ENCODE data around the gene CRYGC.
"Not testable (repeated sequence)": the region's sequence is repeated elsewhere in the genome, so short reads cannot be mapped to it uniquely, and the experiment has no call there.

CRYGC gene

DNA sequence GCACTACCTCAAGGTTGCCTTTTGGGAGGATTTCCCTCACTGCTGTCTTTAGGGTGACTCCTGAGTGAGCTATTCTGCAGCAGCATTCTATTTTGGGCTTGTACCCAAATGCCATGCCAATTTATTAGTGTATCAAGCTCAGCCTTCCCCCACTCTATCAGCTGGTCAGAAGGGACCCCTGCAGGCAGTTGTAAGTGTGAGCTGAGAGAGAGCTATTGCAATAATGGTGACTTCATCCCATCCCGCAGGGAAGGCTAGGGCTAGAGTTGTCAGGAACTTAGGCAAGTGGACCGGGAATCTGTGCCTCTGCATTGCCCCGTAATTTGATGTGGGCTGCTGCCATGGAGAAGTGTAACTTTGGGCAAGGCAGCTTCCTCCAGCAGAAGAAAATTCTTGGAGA is 18.1 kb upstream of the CRYGC start:
- no peak for TF ChIP-seq POLR2A (IDR thresholded peaks at IDR 0.05; ENCODE audit: low read depth, low read length)
- no peak for DNase-seq (ENCODE audit: insufficient read length, low spot score)
- FAIRE-seq = no peak

DNA sequence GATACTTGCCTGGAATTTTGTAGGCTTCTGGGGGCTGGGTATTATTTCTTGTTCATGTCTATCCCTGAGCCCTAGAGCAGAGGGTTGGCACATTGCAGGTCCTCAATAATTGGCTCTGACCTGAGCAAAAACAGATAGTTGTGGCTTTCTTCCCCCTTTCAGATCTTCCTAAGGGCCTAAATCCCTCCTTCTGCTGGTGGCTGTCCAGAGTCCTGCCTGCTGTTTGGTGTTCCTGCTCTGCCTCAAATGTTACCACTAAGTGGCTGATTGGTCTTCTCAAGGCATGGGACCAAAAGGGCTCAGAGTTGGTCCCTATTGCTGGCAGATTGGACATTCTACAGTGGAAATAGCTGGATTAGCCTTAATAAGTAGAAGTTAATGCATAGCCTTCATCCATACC is 17.4 kb upstream of the CRYGC start:
- no peak for TF ChIP-seq POLR2A (IDR thresholded peaks at IDR 0.05; ENCODE audit: low read depth, low read length)
- DNase-seq (ENCODE audit: insufficient read length, low spot score) (no peak), FAIRE-seq (no peak)

DNA sequence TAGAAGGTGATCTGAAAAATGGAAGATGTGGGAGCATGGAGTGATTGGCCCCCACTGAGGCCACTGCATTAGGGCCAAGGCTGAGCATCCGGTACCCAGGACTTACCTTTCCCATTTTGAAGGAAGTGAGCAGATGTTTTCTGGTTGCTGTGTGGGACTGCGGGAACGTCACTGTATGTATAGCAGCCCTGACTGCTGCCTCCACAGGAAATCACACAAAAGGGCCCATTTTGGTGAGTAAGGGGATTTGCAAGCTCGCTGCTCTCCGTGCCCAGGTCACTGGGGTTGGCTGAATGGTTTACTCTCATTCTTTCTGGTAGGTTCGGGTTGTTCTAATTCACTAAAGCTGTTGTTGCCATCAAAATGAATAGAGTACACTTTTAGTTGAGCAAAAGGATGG is 16.4 kb upstream of the CRYGC start, which contains the start of gene CRYGB:
TSS of gene CRYGB (minus strand) at position 153 of the 400 bp plus-strand sequence. CDS start at position 115, 38 bp downstream.
- no peak for TF ChIP-seq POLR2A (IDR thresholded peaks at IDR 0.05; ENCODE audit: low read depth, low read length)
- FAIRE-seq (no peak), DNase-seq (ENCODE audit: insufficient read length, low spot score) (no peak)

DNA sequence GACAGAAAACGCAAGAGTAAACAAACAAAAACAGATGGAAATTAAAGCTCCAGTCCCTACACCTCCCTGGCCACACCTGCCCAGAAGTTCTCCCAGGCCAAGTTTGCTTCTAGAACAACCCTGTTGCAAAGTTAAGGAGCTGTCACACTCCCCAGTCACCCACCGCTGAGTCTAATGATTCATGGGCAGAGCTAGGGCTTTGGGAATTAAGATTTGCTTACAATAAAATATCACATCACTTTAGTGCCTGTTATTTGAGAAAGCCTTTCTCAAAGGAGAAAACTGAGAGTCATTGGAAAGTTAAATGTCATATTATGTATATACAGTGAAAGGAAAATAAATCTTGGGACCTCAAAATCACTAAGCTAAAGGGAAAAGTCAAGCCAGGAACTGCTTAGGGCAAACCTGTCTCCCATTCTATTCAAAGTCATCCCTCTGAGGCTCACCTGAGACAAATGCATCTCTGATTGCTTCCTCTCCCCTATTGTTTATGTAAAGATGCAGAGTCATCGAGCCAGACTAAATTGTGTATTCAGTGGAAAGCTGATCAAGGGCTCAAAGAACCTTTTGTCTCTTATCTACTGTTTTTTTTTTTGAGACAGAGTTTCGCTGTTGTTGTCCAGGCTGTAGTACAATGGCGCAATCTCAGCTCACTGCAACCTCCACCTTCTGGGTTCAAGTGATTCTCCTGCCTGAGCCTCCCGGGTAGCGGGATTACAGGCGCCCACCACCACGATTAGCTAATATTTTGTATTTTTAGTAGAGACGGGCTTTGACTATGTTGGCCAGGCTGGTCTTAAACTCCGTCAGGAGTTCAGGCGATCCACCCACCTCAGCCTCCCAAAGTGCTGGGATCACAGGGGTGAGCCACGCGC is 13.5 kb upstream of the CRYGC start:
- no peak for FAIRE-seq
- TF ChIP-seq POLR2A (IDR thresholded peaks at IDR 0.05; ENCODE audit: low read depth, low read length) = no peak
- no peak for DNase-seq (ENCODE audit: insufficient read length, low spot score)

DNA sequence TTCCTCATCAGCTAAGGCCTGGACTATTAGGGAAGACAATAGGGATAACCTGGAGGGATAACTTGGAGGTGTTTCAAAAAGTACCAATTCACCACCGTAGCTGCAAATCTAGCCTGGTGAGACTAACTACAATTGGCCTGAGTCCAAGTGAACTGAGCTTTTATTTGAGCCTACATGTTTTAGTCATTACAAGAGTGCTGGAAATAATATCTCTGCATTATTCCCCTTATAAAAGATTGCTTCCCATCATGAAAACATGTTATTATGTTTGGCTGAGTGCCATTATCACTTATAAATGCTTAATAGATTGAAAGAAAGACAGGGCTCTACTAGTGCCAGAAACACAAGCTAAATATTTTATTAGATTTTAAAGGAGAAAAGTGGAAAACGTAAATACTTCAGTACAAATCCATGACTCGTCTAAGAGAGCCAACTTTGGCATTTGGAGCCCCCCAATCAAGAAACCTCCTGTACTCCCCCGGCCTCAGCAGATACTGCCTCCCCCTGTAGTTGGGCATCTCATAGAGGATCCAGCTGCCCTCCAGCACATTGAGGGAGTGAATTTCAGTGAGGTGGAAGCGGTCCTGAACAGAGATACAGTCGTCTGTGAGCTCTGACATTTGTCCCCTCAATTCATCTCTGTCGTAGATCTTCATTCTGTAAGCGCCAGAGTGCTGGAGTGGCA is 12.8 kb upstream of the CRYGC start:
- FAIRE-seq (no peak), DNase-seq (ENCODE audit: insufficient read length, low spot score) (no peak)
- no peak for TF ChIP-seq POLR2A (IDR thresholded peaks at IDR 0.05; ENCODE audit: low read depth, low read length)

DNA sequence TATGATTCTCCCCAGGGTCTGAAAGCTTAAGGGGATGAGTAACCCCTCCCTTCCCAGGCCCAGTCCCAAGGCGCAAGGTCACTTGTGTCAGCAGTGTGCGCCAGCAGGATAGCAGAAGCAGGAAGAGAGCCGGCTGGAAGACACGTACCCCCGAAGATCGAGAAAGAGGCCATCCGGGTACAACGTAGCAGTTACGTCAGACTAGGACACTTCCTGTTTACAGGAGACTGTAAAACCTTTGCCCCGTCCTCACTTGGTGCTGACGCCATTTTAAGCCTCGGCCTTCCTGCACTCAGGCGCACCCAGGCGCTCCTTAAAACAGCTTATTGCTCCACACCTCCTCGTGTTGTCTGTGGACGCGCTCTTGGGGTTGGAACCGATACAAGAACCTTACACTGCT is 9.8 kb upstream of the CRYGC start:
- no peak for TF ChIP-seq POLR2A (IDR thresholded peaks at IDR 0.05; ENCODE audit: low read depth, low read length)
- DNase-seq (ENCODE audit: insufficient read length, low spot score) = no peak
- no peak for FAIRE-seq

DNA sequence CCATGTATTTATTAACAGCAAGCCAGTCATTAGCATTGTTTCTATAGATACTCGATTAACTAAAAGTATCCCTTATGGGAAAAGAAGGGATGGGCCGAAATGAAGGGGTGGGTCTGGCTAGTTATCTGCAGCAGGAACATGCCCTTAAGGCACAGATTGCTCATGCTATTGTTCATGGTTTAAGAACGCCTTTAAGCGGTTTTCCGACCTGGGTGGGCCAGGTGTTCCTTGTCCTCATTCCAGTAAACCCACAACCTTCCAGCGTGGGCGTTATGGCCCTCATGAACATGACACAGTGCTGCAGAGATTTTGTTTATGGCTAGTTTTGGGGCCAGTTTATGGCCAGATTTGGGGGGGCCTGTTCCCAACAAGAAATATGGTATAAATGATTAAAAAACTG is 8.7 kb upstream of the CRYGC start:
- not testable (repeated sequence) for FAIRE-seq; DNase-seq (ENCODE audit: insufficient read length, low spot score)

DNA sequence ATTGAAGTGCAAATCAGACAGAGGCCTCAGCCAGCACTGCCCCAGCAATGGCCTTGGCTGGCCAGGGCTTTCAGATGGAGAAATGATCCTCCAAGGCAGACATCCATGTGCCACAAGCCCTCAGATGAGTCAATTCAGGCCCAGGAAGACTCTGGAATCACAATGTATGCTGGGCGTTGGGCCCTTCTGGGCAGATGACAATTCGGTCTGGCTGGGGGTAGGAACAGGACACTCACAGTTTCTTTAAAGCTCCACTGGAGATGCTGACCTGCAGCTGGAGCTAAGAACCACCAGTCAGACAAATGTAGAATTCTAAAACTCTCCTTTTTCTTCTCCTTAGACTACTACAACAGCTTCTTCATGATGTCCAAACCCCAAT is 7.1 kb upstream of the CRYGC start:
- FAIRE-seq (no peak), DNase-seq (ENCODE audit: insufficient read length, low spot score) (no peak)
- no peak for TF ChIP-seq POLR2A (IDR thresholded peaks at IDR 0.05; ENCODE audit: low read depth, low read length)

DNA sequence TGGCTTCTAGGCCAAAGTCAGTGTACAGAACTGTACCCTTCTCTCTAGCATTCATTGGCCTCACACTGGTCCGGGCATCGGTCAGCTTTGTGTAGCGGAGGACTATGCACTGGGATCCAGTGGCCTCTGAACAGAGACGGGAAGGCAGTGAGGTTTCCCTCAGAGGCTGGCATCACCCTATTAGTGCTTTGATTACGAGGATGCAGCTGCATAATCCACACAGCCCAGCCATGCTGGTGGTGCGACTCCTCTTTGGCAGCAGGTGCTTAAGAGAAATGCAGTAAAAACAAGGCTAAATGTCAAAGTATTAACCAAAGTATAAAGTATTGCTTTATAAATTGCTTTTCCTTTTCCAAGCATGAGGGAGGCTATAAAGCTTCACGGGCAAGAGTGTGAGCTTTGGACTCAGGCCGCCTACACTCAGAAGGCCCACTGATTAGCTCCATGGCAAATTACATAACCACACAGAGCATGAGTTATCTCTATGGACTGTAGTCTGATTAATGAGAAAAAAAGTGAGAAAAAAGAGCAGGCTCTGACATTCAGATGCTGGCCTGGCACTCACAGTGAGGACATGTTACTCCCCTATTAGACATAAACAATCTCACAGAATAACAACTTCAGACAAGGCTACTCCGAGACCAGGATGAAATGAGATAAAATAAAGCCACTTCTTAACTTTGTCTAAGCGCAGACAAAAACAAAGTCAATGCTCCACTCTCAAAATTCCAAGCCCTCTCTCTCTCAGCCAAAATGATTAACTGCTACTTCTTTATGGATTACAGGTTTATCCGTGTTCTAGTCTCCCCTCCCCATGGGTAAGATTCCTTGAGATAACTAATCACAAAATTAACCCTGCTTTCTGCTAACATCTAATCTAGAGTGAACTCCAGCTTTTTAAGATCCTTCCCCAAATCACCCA is 6.4 kb upstream of the CRYGC start:
- TF ChIP-seq POLR2A (IDR thresholded peaks at IDR 0.05; ENCODE audit: low read depth, low read length) = no peak
- DNase-seq (ENCODE audit: insufficient read length, low spot score) (no peak), FAIRE-seq (no peak)

DNA sequence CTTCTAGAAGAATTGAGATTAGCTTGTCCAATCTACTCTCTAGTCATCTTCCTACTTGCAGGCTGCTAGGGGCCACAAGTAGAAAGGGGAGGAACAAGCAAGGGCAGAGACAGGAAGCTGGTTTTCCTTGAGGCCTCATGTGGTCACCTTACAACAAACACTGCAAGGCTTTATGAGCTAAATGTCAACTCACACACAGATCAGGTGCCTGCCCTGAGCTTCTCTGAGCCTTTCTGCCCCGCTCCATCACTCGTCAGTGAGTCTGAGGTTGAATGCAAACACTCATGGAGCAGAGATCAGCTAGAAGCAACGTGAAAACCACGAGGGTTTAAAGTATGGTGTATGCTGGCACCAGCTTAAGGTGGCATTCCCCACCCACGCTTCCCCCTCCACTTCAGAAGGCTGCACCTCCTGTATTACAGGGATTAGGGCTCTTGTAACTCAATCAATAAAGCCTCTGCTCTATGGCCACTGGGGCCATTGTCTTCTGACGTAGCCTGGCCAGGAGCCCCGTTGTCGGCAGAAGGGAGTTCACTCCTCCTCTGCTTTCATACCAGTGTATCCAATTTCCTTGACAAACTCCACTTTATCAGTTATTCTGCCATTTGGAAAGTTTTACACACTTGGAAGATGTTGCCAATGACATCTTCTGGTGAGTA is 5.4 kb upstream of the CRYGC start:
- no peak for DNase-seq (ENCODE audit: insufficient read length, low spot score)
- no peak for TF ChIP-seq POLR2A (IDR thresholded peaks at IDR 0.05; ENCODE audit: low read depth, low read length)
- FAIRE-seq = no peak

DNA sequence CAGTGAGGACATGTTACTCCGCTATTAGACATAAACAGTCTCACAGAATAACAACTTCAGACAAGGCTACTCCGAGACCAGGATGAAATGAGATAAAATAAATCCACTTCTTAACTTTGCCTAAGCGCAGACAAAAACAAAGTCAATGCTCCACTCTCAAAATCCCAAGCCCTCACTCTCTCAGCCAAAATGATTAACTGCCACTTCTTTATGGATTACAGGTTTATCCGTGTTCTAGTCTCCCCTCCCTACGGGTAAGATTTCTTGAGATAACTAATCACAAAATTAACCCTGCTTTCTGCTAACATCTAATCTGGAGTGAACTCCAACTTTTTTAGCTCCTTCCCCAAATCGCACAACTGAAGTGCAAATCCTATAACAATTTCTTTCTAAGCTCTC is 1.1 kb upstream of the CRYGC start:
- TF ChIP-seq POLR2A (IDR thresholded peaks at IDR 0.05; ENCODE audit: low read depth, low read length) = no peak
- FAIRE-seq = no peak
- no peak for DNase-seq (ENCODE audit: insufficient read length, low spot score)

DNA sequence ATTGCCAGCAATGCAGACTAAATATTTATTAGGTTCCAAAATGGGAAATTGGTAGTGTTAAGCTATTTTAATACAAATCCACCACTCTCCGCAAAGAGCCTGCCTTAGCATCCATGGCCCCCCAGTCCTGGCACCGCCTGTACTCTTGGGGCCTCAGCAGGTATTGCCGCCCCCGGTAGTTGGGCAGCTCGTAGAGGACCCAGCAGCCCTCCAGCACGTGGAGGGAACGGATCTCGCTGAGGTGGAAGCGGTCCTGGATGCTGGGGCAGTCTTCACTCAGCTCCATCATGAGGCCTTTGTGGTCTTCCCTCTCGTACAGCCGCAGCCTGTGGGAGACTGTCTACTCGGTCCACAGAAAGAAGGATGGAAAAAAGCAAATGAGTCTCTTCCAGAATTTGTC is 1.5 kb downstream of the CRYGC start:
- DNase-seq (ENCODE audit: insufficient read length, low spot score) = no peak
- TF ChIP-seq POLR2A (IDR thresholded peaks at IDR 0.05; ENCODE audit: low read depth, low read length) = no peak
- no peak for FAIRE-seq

DNA sequence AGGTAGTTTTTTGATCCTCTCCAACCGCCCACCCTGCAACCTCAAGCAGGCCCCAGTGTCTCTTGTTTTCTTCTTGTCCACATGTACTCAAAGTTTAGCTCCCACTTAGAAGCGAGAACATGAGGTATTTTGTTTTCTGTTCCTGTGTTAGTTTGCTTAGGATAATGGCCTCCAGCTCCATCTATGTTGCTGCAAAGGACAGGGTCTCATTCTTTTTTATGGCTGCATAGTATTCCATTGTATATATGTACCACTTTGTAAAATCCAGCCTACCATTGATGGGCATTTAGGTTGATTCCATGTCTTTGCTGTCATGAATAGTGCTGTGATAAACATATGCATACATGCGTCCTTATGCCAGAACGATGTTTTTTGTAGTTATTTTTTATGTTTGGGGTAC is 2.5 kb downstream of the CRYGC start:
- FAIRE-seq (no peak), DNase-seq (ENCODE audit: insufficient read length, low spot score) (no peak)
- no peak for TF ChIP-seq POLR2A (IDR thresholded peaks at IDR 0.05; ENCODE audit: low read depth, low read length)

DNA sequence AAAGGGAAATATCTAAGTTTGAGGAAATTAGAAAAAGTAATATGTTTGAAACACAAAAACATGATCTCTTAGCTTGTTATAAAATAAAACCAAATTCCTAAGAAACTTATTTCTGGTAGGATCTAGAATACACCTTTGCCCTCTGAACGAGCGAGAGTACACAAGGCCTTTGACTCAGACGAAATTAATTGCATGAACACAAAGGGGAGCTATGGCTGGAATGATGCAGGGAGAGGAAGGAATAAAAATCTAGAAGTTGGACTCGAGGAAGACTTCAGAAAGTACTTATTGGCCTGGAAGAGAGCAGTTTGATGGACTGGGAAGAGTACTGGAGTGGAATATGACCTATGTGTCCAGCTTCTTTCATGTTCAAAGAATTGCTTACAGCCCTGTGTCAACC is 4.4 kb downstream of the CRYGC start:
- no peak for DNase-seq (ENCODE audit: insufficient read length, low spot score)
- no peak for FAIRE-seq
- no peak for TF ChIP-seq POLR2A (IDR thresholded peaks at IDR 0.05; ENCODE audit: low read depth, low read length)

DNA sequence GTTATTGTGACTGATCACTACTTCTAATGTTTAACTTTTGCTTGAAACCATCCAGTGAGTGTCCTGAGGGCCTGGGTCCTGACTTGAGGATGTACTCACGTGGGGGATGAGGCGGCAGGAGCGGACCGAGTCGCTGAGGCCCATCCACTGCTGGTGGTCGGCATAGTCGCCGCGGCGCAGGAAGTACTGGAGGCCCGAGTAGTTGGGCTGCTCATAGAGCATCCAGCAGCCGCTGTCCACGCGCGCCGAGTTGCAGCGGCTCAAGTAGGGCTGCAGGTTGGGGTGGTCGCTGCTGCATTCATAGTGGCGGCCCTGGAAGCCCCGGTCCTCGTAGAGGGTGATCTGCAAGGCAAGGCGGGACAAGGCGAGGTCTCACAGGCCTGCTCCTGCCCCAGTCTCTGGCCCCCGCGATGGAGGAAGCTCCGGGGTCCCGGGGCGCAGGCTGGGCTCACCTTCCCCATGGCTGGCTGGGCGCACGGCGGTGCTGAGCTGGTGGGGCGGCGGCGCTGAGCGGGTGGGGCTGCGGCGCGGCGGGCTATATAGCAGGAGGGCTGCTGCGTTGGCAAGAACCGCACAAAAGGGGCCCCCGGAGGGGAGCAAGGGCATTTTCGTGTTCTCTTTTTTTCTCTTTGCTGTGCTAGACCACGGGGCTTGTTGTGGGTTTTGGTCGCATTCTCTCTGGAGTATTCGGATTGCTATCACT is 5.5 kb downstream of the CRYGC start, which contains the start of gene CRYGD:
TSS of gene CRYGD (minus strand) at position 512 of the 703 bp plus-strand sequence. CDS start at position 461, 51 bp downstream.
- not testable (repeated sequence) for DNase-seq (ENCODE audit: insufficient read length, low spot score); FAIRE-seq
